K562 (cell line): ENCODE results near the gene PTPMT1. TPM values are rescaled to one million over a fixed set of nuclear protein-coding genes. Genes with fewer than 3 reads are reported as not detected.

Experiments
- ATAC-seq: fragments of 200-7000 bp; cut with Tn5 transposase; 3 replicates; pipeline ENCODE4 v1.9.1; 2020; ENCODE audit warnings: moderate library complexity
- BruUV-seq: library from RNA; stranded (reverse); fragments of 400-500 nt; replicated peaks from 2 replicates; lab custom pipeline; 2021; lab: Mats Ljungman, UMichigan
- CTCF ChIA-PET: fragments of 300-600 bp; formaldehyde crosslinking; extraction: SDS; loops from one replicate; lab custom pipeline; 2021; ENCODE audit warnings: low intra/inter-chr PET ratio; lab: Yijun Ruan, JAX
- POLR2A ChIA-PET: fragments of 300-600, 350-650 bp; sonication (Branson Sonifier 250); formaldehyde crosslinking; extraction: SDS; loops from one replicate; lab custom pipeline; 2021; ENCODE audit warnings: antibody characterized with exemption, inconsistent platforms; lab: Yijun Ruan, JAX
- DNase-seq, 4 experiments: peaks; one replicate each; pipeline versions ENCODE4 v3.0.0 to v3.0.0-alpha.2; 2011 to 2018; ENCODE audit warnings: low spot score in 3 of 4, mixed read lengths in 3 of 4; ENCODE audit errors: extremely low read depth in 1 of 4
- FAIRE-seq: peaks from 2 replicates; lab custom pipeline; 2011; peaks lifted over from hg19 to GRCh38; lab: Jason Lieb, UNC
- H2AFZ ChIP-seq: 2 replicates; pipeline ENCODE4 v1.6.0; 2011; ENCODE audit warnings: low read depth, low read length, control low read depth, inconsistent platforms
- H3K27ac ChIP-seq: fragments of 200-600 bp; 3 replicates; pipeline ENCODE4 v1.8.0; 2011; ENCODE audit warnings: low read depth, mild to moderate bottlenecking, control low read depth, inconsistent platforms, low read length, moderate library complexity, mixed read lengths; ENCODE audit errors: extremely low read depth
- H3K27me3 ChIP-seq, 2 experiments: fragments of 300-600 bp in 1 of 2; 2 replicates in 1 of 2; 3 replicates in 1 of 2; pipeline versions ENCODE4 v1.6.0 to v1.8.0; 2011; ENCODE audit warnings: inconsistent platforms in 2 of 2, low read length in 2 of 2, mild to moderate bottlenecking in 1 of 2, mixed read lengths in 1 of 2, moderate library complexity in 1 of 2; ENCODE audit not compliant: control insufficient read depth in 2 of 2, insufficient read depth in 2 of 2
- H3K36me3 ChIP-seq: fragments of 300-600 bp; 3 replicates; pipeline ENCODE4 v1.8.0; 2011; ENCODE audit warnings: mild to moderate bottlenecking, low read length, inconsistent platforms; ENCODE audit not compliant: control insufficient read depth, insufficient read depth
- H3K4me1 ChIP-seq, 2 experiments: fragments of 200-600 bp in 1 of 2; replicated peaks in 1 of 2; 2 replicates in 1 of 2; 3 replicates in 1 of 2; pipeline versions ENCODE4 v1.5.1 to v1.8.0; 2011; ENCODE audit warnings: inconsistent platforms in 2 of 2, low read length in 2 of 2, mild to moderate bottlenecking in 1 of 2, mixed read lengths in 1 of 2, moderate library complexity in 1 of 2; ENCODE audit not compliant: control insufficient read depth in 2 of 2, insufficient read depth in 2 of 2
- H3K4me2 ChIP-seq: 2 replicates; pipeline ENCODE4 v1.6.1; 2011; ENCODE audit warnings: low read length, control low read depth, inconsistent platforms, mixed read lengths; ENCODE audit not compliant: insufficient read depth
- H3K4me3 ChIP-seq: fragments of 200-600 bp; sonication (generic), shearing (Covaris generic); 2 replicates; pipeline ENCODE4 v1.5.1; 2016; ENCODE audit warnings: control low read depth, inconsistent platforms
- H3K79me2 ChIP-seq: fragments of 200-600 bp; 3 replicates; pipeline ENCODE4 v1.8.0; 2011; ENCODE audit warnings: low read length, inconsistent platforms; ENCODE audit not compliant: control insufficient read depth, insufficient read depth
- H3K9ac ChIP-seq, 2 experiments: 2 replicates each; pipeline versions ENCODE4 v1.6.0 to v1.6.1; 2011; ENCODE audit warnings: low read depth in 2 of 2, low read length in 2 of 2, control low read depth in 1 of 2, inconsistent platforms in 1 of 2, mild to moderate bottlenecking in 1 of 2, mixed read lengths in 1 of 2; ENCODE audit not compliant: insufficient read depth in 1 of 2
- H3K9me1 ChIP-seq: one replicate; pipeline ENCODE4 v1.6.0; 2011; ENCODE audit warnings: inconsistent platforms, mild to moderate bottlenecking, low read length, moderate library complexity; ENCODE audit not compliant: control insufficient read depth, insufficient read depth
- H3K9me3 ChIP-seq: replicated peaks from 2 replicates; pipeline ENCODE4 v1.5.1; 2011; ENCODE audit warnings: low read depth, low read length, inconsistent platforms; ENCODE audit not compliant: control insufficient read depth, insufficient read depth
- H4K20me1 ChIP-seq: replicated peaks from 2 replicates; pipeline ENCODE4 v1.6.1; 2011; ENCODE audit warnings: low read length, inconsistent platforms, mixed read lengths; ENCODE audit not compliant: control insufficient read depth, insufficient read depth
- SP2 ChIP-seq: IDR thresholded peaks from 2 replicates; pipeline ENCODE4 v1.6.1; 2011; ENCODE audit warnings: mild to moderate bottlenecking, low read depth, low read length, moderate library complexity; ENCODE audit not compliant: poor library complexity, severe bottlenecking; ENCODE audit errors: extremely low read depth
- WGBS: fragments of 100-300 bp; shearing (Covaris generic); methylation state at CpG from one replicate; pipeline ENCODE4 v1.1.6; 2016; ENCODE audit warnings: low coverage, mixed read lengths; ENCODE audit not compliant: insufficient coverage; ENCODE audit errors: missing lambda C conversion rate; 5-methylcytosine and 5-hydroxymethylcytosine counted together
- in situ Hi-C: fragments of 300-500 bp; cut with MboI; formaldehyde crosslinking; loops from 4 replicates; pipeline ENCODE4 v1.15.0; 2018; ENCODE audit warnings: inconsistent platforms, mixed read lengths
- intact Hi-C: fragments of 100-400 bp; cut with micrococcal nuclease; formaldehyde crosslinking; loops from 2 replicates; pipeline ENCODE4 v1.14.2; 2022
- polyA plus RNA-seq, 8 experiments: library from polyadenylated mRNA; depleted of rRNA in 4 of 8; stranded (reverse) in 5 of 8; unstranded in 3 of 8; fragments of >200 nt; fragmentation: Nextera tagmentation in 2 of 8; fragmentation: Illumina TruSeq in 1 of 8; extraction: Ambion mirVana in 2 of 8; extraction: Trizol in 1 of 8; gene quantifications; 2 replicates each; pipeline versions ENCODE4 v1.2.1 to v1.2.3, GENCODE V29; 2011 to 2014; ENCODE audit warnings: inconsistent platforms in 1 of 8, missing spikeins in 1 of 8
- total RNA-seq, 7 experiments: library from RNA; depleted of rRNA in 6 of 7; stranded (reverse); fragments of >200 nt in 6 of 7; fragmentation: Illumina TruSeq in 2 of 7; extraction: Trizol in 2 of 7; gene quantifications; 2 replicates each; pipeline versions ENCODE4 v1.2.1 to v1.2.3, GENCODE V29; 2011 to 2021; ENCODE audit warnings: low replicate concordance in 1 of 7
- TF ChIP-seq, protein P1 (sequence below), 2 experiments: IDR thresholded peaks in 1 of 2; conservative IDR thresholded peaks in 1 of 2; 2 replicates each; pipeline ENCODE4 v1.6.1; 2016; ENCODE audit warnings: low read depth in 2 of 2, mild to moderate bottlenecking in 1 of 2, missing compliant biosample characterization in 1 of 2, missing genetic modification characterization in 1 of 2, moderate library complexity in 1 of 2

Gene PTPMT1
- total and polyA plus RNA-seq, 9 of the 15 experiments (the other 6 are each of a cell fraction or from before 2014, with no cell fraction given): 10.4 to 140 (median 67.2) TPM

GRCh38 chr11:47531666-47532065 lies 33.7 kb upstream of the PTPMT1 start:
- Histone ChIP-seq H3K4me2 (no peak overlapping the region), H3K27ac (no peak overlapping the region), H2AFZ (no peak overlapping the region), H3K4me3 (no peak overlapping the region), H3K9ac (no peak overlapping the region), H3K9me3 (no peaks in the 10 kb centered on the region), H3K36me3 (peaks cover 10% of the 10 kb centered on the region; the same call in 1 of the 3 replicates), H3K79me2 (peaks cover 98% of the 10 kb centered on the region), H3K4me1 (peaks cover 4 to 5% of the 10 kb centered on the region in 2 experiments; a peak in 3 of 5 replicates), H3K9me1 (no peaks in the 10 kb centered on the region), H3K27me3 (no peaks in the 10 kb centered on the region), H4K20me1 (peaks cover 13% of the 10 kb centered on the region)
- TSS peak; percentile 15 for BruUV-seq
- TF ChIP-seq SP2: no peak
- TF ChIP-seq, protein P1, sequence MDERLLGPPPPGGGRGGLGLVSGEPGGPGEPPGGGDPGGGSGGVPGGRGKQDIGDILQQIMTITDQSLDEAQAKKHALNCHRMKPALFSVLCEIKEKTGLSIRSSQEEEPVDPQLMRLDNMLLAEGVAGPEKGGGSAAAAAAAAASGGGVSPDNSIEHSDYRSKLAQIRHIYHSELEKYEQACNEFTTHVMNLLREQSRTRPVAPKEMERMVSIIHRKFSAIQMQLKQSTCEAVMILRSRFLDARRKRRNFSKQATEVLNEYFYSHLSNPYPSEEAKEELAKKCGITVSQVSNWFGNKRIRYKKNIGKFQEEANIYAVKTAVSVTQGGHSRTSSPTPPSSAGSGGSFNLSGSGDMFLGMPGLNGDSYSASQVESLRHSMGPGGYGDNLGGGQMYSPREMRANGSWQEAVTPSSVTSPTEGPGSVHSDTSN (CRISPR knock-in tag; IDR thresholded peaks at IDR 0.05; ENCODE audit: low read depth): no peak
- TF ChIP-seq, protein P1 (tag; conservative IDR thresholded peaks at IDR 0.05; ENCODE audit: low read depth): 0 out of 2 replicates have a peak, but pooled peaks have one; percentile 5
- no peak for ATAC-seq
- intact Hi-C loops (no loop called here), in situ Hi-C loops (no loop called here)
- CTCF ChIA-PET: no interaction called here
- DNase-seq: no peak
- no peak for FAIRE-seq
- POLR2A ChIA-PET: interaction anchor here (0.6 to 4.8 kb wide), 3 partner anchors 8 to 15 kb away, joined by 3 to 27 read pairs (median 3); no protein-coding TSS in a partner anchor
- WGBS: 63% methylated on average over 3 of the region's 3 CpGs
